Measurements from ENCODE around the gene C9orf40. TPM values are rescaled to one million over a fixed set of nuclear protein-coding genes. Genes with fewer than 3 reads are reported as not detected.

Gene C9orf40
- total and polyA plus RNA-seq, 2 donors, result 5.4 to 6.7 TPM

DNA sequence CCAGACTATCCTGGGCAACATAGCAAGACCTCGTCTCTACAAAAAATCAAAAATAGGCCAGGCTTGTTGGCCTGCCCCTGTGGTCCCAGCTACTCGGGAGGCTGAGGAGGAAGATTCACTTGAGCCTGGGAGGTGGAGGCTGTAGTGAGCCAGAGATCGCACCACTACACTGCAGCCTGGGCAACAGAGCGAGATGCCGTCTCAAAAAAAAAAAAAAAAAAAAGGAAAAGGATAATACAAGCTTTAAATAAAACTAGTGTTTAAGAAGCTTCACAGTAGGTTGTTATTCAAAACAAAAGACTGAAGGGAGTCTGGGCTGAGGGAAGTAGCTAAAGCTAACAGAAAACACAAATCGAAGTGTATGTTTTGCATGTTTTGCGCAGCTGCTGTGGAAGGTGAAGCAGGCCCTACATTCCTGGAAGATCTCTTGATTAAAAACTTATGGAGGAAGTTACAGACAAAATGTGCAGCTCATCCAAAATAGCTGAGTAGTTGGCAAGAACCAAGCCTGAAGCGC, 581 bp upstream of the C9orf40 start:
- H3K36me3 ChIP-seq (ENCODE audit: insufficient read depth), result no peaks in the 10 kb centered on the region
- H3K4me3 ChIP-seq (ENCODE audit: low read depth, low read length), result peak overlapping the region; percentile 88
- peak overlapping the region; percentile 99 for H3K27ac ChIP-seq (ENCODE audit: low read depth)
- no peaks in the 10 kb centered on the region for H3K4me1 ChIP-seq (ENCODE audit: insufficient read depth)
- no peak for DNase-seq (ENCODE audit: extremely low spot score)
- WGBS, result 29% methylated on average over 8 of the region's 8 CpGs

DNA sequence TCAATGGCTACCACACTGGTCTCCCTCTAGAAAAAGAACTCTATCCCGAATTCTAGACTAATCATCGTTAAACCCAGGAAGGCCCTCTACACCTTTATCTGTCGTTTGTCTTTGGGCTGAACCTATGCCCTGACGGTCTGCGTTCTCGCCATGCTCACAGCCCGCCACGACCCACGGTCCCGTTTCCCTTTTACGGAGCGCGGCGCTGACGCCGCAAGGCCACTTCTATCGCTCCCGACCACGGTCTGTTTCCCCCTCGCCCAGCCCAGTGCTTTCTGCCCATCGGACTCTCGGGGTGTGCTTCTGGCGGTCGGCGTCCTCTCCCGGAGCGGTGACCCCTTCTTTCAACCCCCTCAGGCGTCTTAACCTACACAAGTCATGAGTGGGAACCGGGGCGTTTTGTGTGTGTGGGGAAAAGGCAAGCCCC, 974 bp downstream of the C9orf40 start:
- Histone ChIP-seq H3K4me3 (ENCODE audit: low read depth, low read length) (peak overlapping the region; percentile 88), H3K36me3 (ENCODE audit: insufficient read depth) (peaks cover 3% of the 10 kb centered on the region), H3K27ac (ENCODE audit: low read depth) (peak overlapping the region; percentile 99), H3K4me1 (ENCODE audit: insufficient read depth) (no peaks in the 10 kb centered on the region)
- no peak for DNase-seq (ENCODE audit: extremely low spot score)
- WGBS, result under 1% methylated on average over 30 of the region's 30 CpGs

DNA sequence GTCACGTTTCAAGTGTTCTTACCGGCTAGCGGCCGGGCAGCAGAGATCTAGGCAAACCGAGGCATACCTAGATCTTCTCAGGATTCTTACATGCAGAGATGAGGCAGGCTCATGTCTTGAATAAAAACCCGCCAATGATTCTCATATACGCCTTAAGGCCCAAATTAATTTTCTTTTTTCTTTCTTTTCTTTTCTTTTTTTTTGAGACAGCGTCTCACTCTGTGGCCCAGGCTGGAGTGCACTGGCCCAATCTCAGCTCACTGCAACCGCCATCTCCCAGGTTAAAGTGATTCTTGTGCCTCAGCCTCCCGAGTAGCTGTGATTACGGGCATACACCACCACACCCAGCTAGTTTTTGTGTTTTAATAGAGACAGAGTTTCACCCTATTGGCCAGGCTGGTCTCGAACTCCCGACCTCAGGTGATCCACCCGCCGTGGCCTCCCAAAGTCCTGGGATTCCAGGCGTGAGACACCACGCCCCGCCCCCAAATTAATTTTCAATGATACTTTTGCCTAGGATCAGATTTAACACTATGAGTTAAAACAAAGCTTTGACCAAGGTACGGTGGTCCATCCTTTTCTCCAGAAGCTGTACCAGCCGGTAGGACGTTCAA, 1.5 kb downstream of the C9orf40 start:
- Histone ChIP-seq H3K4me3 (ENCODE audit: low read depth, low read length) (peak overlapping the region; percentile 88), H3K36me3 (ENCODE audit: insufficient read depth) (peaks cover 3% of the 10 kb centered on the region), H3K4me1 (ENCODE audit: insufficient read depth) (no peaks in the 10 kb centered on the region), H3K27ac (ENCODE audit: low read depth) (peak overlapping the region; percentile 99)
- 69% methylated on average over 21 of the region's 21 CpGs for WGBS
- DNase-seq (ENCODE audit: extremely low spot score), result no peak

DNA sequence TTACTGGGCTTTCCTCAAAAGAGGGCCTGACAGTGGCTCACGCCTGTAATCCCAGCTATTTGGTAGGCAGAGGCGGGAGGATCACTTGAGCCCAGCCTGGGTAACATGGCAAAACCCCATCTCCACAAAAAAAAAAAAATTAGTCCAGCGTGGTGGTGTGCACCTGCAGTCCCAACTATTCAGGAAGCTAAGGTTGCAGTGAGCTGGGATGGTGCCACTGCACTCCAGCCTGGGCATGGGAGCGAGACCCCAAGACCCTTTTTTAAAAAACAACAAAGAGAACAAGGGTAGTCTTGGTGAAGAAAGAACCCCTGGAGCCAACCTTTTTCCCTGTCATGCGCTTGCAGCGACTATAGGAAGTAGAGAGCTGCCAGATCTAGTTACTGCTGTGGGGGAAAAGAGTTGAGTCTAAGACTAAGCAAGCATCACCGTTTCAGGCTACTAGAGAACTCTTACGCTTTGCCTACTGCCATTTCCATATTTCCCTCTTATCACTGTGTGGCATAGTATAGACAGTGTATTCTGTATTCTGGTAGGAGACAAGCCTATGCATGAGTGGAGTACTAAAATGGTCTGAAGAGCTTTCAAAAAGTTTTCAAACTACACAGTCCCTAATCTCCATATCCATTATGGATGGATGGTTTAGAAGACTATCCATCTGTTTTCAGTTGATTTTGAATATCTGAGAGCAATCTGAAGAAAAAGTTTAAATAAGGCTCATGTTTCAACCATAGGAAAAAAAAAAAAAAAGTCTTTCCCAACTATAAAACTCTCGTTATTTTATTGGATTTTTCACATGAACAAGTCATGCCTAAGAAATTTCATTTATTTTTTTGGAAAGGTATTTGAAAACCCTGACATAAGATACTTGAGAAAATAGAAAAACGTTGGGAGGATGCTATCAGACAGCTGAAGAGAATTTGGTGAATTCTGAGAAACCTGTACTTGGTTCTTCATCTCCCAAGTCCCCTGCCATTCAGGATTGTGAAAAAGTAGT, 2.6 kb downstream of the C9orf40 start:
- H3K27ac ChIP-seq (ENCODE audit: low read depth), result no peak overlapping the region
- no peaks in the 10 kb centered on the region for H3K4me1 ChIP-seq (ENCODE audit: insufficient read depth)
- 81% methylated on average over 10 of the region's 10 CpGs for WGBS
- peaks cover 3% of the 10 kb centered on the region for H3K36me3 ChIP-seq (ENCODE audit: insufficient read depth)
- no peak for DNase-seq (ENCODE audit: extremely low spot score)
- no peak overlapping the region for H3K4me3 ChIP-seq (ENCODE audit: low read depth, low read length)

DNA sequence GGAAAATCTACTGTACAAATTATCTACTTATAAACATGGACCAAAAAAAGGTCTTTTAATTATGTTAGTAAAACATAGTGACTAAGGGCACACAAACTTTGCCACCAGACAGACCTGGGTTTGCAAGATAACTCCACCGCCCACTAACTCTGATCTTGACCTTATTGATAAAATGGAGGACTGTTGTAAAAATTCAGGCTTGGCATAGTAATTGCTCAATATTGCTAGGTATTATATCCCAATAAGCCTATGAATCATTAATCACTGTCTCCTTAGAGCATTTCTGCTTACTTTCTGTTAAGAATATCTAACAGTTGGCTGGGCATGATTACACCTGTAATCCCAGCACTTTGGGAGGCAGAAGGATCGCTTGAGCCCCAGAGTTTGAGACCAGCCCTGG, 3.8 kb downstream of the C9orf40 start:
- no peak for DNase-seq (ENCODE audit: extremely low spot score)
- peak overlapping the region; percentile 38 for H3K27ac ChIP-seq (ENCODE audit: low read depth)
- 94% methylated on average over 2 of the region's 2 CpGs for WGBS
- peaks cover 3% of the 10 kb centered on the region for H3K36me3 ChIP-seq (ENCODE audit: insufficient read depth)
- H3K4me3 ChIP-seq (ENCODE audit: low read depth, low read length), result no peak overlapping the region
- H3K4me1 ChIP-seq (ENCODE audit: insufficient read depth), result no peaks in the 10 kb centered on the region

DNA sequence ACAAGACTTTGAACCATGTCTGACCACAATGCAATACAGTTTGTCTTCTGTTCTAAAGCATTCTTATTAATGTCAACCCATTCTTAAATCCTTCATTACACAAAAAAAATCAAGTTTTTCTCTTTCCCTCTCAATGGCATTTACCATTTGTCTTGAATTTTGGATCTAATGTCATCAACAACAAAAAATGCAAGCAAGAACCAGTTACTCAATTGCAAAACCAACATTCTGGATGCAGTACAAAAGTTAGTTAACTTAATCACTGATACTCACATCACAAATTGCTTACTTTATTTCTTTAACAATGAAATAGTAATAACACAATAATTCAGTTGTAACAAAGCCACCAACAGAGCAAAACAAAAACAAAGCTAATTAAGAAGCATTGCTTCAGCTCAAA, 6.0 kb downstream of the C9orf40 start:
- Histone ChIP-seq H3K4me1 (ENCODE audit: insufficient read depth) (no peaks in the 10 kb centered on the region), H3K27ac (ENCODE audit: low read depth) (no peak overlapping the region), H3K36me3 (ENCODE audit: insufficient read depth) (peaks cover 3% of the 10 kb centered on the region), H3K4me3 (ENCODE audit: low read depth, low read length) (no peak overlapping the region)
- DNase-seq (ENCODE audit: extremely low spot score), result no peak

DNA sequence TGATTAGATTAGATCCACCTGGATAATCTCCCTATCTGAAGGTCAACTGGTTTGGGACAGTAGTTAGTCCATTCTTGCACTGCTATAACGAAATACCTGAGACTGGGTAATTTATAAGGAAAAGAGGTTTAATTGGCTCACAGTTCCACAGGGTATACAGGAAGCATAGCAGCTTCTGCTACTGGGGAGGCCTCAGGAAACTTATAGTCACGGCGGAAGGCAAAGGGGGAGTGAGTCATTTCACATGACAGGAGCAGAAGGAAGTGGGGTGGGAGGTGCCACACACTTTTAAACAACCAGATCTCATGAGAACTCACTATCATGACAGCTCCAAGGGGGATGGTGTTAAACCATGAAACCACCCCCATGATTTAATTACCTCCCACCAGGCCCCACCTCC, 9.9 kb downstream of the C9orf40 start:
- no peak overlapping the region for H3K27ac ChIP-seq (ENCODE audit: low read depth)
- 48% methylated on average over 3 of the region's 3 CpGs for WGBS
- DNase-seq (ENCODE audit: extremely low spot score), result no peak
- peaks cover 3% of the 10 kb centered on the region for H3K36me3 ChIP-seq (ENCODE audit: insufficient read depth)
- H3K4me1 ChIP-seq (ENCODE audit: insufficient read depth), result no peaks in the 10 kb centered on the region
- no peak overlapping the region for H3K4me3 ChIP-seq (ENCODE audit: low read depth, low read length)

DNA sequence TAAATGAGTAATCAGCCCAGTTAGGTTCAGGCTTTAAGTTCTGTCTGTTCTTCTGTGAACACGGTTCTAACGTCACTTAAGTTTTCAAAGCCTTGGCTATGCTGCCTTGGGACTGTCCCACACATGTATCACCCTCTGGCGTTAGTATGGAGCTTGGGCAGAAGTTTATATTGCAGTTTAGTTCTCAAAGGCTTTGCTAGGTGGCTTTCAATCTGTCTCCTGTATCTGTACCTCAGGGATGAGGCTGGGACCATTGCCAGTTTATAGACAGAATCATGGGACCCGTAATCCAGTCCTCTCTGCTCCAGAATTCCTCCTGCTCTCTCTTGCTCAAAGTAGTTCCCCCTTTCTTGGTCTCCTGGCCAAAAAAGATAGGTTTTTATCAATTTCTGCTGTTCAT, 12.1 kb downstream of the C9orf40 start:
- H3K4me3 ChIP-seq (ENCODE audit: low read depth, low read length), result no peak overlapping the region
- no peak overlapping the region for H3K27ac ChIP-seq (ENCODE audit: low read depth)
- no peaks in the 10 kb centered on the region for H3K4me1 ChIP-seq (ENCODE audit: insufficient read depth)
- no peaks in the 10 kb centered on the region for H3K36me3 ChIP-seq (ENCODE audit: insufficient read depth)
- no peak for DNase-seq (ENCODE audit: extremely low spot score)
- WGBS, result 53% methylated on average over 4 of the region's 4 CpGs

DNA sequence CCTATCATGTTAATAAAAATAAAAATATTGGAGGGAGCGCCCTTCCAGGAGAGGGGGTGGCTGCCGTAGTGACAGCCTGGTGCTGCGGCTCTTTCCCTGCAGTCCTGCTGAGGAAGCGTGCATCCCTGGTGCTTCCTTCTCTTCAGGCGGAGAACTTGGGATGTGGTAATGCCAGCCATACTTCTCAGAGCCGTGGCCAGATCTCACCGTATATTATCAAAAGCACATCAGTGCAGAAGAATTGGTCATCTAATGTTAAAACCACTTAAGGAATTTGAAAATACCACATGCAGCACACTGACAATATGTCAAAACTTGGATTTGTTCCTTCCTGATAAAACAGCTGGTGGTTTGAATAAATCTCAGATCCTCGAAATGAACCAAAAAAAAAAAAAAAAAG, 17.7 kb downstream of the C9orf40 start:
- no peak overlapping the region for H3K27ac ChIP-seq (ENCODE audit: low read depth)
- H3K4me1 ChIP-seq (ENCODE audit: insufficient read depth), result no peaks in the 10 kb centered on the region
- H3K4me3 ChIP-seq (ENCODE audit: low read depth, low read length), result no peak overlapping the region
- no peak for DNase-seq (ENCODE audit: extremely low spot score)
- no peaks in the 10 kb centered on the region for H3K36me3 ChIP-seq (ENCODE audit: insufficient read depth)
- 68% methylated on average over 8 of the region's 8 CpGs for WGBS

DNA sequence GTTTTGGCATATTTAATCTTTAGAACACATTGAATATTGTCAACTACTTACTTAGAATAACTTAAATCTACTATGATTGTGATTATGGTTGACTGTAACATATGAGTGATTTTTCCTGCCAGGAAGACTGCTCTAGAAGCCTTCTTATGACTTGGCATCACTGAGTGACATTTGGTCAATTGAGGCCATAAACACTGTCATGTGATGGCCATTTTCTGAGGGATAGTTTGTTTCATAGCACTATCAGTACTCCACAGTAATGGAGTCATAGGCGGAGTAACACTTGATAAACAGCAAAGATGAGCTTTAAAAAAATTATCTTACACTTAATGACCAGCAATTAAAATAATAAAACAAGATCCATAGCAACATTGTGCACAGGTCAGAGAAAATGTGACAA, 31.0 kb downstream of the C9orf40 start:
- H3K36me3 ChIP-seq (ENCODE audit: insufficient read depth), result no peaks in the 10 kb centered on the region
- no peaks in the 10 kb centered on the region for H3K4me1 ChIP-seq (ENCODE audit: insufficient read depth)
- no peak for DNase-seq (ENCODE audit: extremely low spot score)
- H3K27ac ChIP-seq (ENCODE audit: low read depth), result no peak overlapping the region
- 92% methylated on average over 1 of the region's 1 CpG for WGBS
- no peak overlapping the region for H3K4me3 ChIP-seq (ENCODE audit: low read depth, low read length)

DNA sequence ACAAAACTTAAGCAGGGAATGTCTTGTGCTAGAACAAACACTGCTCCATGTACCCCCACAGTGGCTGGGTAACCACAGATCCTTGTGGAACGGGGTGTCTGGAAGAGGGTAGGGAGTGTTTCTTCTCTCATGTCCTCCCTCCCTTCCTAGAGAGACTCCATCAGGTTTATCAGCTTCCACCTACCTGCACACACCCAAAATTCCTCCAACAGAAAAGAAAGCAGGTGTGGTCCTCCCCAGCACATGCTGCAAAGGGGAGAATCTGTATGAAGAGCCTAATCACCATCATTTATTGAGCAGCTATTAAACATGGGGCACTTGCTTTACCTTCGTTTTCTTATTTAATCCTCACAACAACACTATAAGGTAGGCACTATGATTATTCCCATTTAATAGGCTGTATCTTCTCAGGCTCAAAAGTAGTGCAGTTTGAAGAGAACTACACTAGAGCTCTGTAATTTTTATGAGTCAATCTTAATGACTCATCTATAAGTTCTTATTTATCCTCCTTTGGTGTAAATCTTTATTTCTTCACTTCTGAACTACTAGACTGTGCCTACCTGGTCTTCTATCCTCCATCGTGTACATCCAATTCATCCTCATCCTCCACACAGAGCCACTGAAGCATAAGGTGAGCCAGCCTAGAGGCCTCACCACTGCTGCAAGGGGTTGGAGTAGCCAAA, 31.6 kb downstream of the C9orf40 start:
- WGBS, result 77% methylated on average over 3 of the region's 3 CpGs
- Histone ChIP-seq H3K36me3 (ENCODE audit: insufficient read depth) (no peaks in the 10 kb centered on the region), H3K4me3 (ENCODE audit: low read depth, low read length) (no peak overlapping the region), H3K27ac (ENCODE audit: low read depth) (no peak overlapping the region), H3K4me1 (ENCODE audit: insufficient read depth) (no peaks in the 10 kb centered on the region)
- no peak for DNase-seq (ENCODE audit: extremely low spot score)

DNA sequence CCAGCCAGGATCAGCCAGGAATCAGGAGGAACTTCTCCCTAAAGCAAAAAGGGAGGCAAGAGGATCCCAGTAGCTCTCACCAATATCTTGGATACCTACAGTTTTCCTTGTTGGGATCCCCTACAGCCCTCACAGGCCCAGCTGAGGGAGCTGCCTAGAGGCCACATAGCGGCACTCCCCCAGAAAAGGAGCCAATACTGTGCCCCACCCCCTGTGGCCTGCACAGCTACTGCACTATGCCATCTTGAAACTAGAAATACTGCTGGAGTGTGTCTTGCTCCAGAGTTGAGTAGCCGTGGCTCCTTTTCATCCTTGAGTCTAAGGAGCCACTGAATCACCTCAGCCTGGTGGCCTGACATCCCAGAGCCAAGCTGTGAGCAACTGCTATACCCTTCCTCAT, 42.7 kb downstream of the C9orf40 start:
- H3K4me1 ChIP-seq (ENCODE audit: insufficient read depth), result no peaks in the 10 kb centered on the region
- no peak overlapping the region for H3K27ac ChIP-seq (ENCODE audit: low read depth)
- no peaks in the 10 kb centered on the region for H3K36me3 ChIP-seq (ENCODE audit: insufficient read depth)
- 86% methylated on average over 2 of the region's 2 CpGs for WGBS
- no peak for DNase-seq (ENCODE audit: extremely low spot score)
- no peak overlapping the region for H3K4me3 ChIP-seq (ENCODE audit: low read depth, low read length)

DNA sequence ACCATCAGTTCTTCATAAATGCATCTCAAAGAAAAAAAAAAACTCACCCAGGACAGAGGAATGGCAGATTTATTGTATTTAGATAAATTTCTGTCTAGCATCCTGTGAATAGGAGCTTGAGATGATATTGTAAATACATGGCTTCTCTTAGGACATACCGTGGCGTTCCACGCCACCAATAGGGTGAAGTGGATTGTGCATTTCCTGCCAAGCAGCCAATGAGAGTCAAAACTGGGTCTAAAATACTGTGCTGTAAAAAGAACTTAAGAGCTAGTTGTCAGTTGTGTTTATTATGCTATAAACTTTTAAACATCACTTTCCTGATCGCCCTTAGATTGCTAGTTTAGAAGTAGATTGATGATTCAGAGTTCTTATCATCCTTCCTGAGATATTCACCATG, 44.0 kb downstream of the C9orf40 start:
- no peak overlapping the region for H3K4me3 ChIP-seq (ENCODE audit: low read depth, low read length)
- no peaks in the 10 kb centered on the region for H3K36me3 ChIP-seq (ENCODE audit: insufficient read depth)
- no peaks in the 10 kb centered on the region for H3K4me1 ChIP-seq (ENCODE audit: insufficient read depth)
- H3K27ac ChIP-seq (ENCODE audit: low read depth), result no peak overlapping the region
- 70% methylated on average over 4 of the region's 4 CpGs for WGBS
- no peak for DNase-seq (ENCODE audit: extremely low spot score)
